DOHH2 (cell line): Measurements from ENCODE around the gene PCNX2.

Experiments used
- H3F3A ChIP-seq: fragments of 200-600 bp; sonication (generic), shearing (Covaris generic); 2 replicates; pipeline ENCODE4 v1.6.0; 2016; ENCODE audit warnings: antibody characterized with exemption, mild to moderate bottlenecking; ENCODE audit not compliant: control insufficient read depth, insufficient read depth
- H3K27ac ChIP-seq: fragments of 200-600 bp; sonication (generic); 2 replicates; pipeline ENCODE4 v1.5.1; 2014; ENCODE audit warnings: low read depth, mild to moderate bottlenecking, low read length, moderate library complexity
- H3K27me3 ChIP-seq: fragments of 200-600 bp; sonication (generic); 2 replicates; pipeline ENCODE4 v1.6.1; 2014; ENCODE audit warnings: mild to moderate bottlenecking, low read length, mixed read lengths; ENCODE audit not compliant: control insufficient read depth
- H3K36me3 ChIP-seq: fragments of 200-600 bp; sonication (generic); 2 replicates; pipeline ENCODE4 v1.6.1; 2014; ENCODE audit warnings: mild to moderate bottlenecking, low read length, moderate library complexity, mixed read lengths; ENCODE audit not compliant: control insufficient read depth
- H3K4me1 ChIP-seq: fragments of 200-600 bp; sonication (generic); 2 replicates; pipeline ENCODE4 v1.6.1; 2014; ENCODE audit warnings: mild to moderate bottlenecking, low read length, mixed read lengths; ENCODE audit not compliant: control insufficient read depth
- H3K4me2 ChIP-seq: fragments of 200-600 bp; sonication (generic); 2 replicates; pipeline ENCODE4 v1.6.0; 2014; ENCODE audit warnings: mild to moderate bottlenecking, low read length, moderate library complexity
- H3K4me3 ChIP-seq: fragments of 200-600 bp; sonication (generic); 2 replicates; pipeline ENCODE4 v1.5.1; 2014; ENCODE audit warnings: mild to moderate bottlenecking, low read length, mixed read lengths
- H3K79me2 ChIP-seq: fragments of 200-600 bp; sonication (generic); 2 replicates; pipeline ENCODE4 v1.6.1; 2014; ENCODE audit warnings: mild to moderate bottlenecking, low read length, mixed read lengths; ENCODE audit not compliant: control insufficient read depth
- H3K9me2 ChIP-seq: fragments of 200-600 bp; sonication (generic); replicated peaks from 2 replicates; pipeline ENCODE4 v1.6.1; 2014; ENCODE audit warnings: mild to moderate bottlenecking, low read length, mixed read lengths; ENCODE audit not compliant: control insufficient read depth
- H3K9me3 ChIP-seq: fragments of 200-600 bp; sonication (generic); 2 replicates; pipeline ENCODE4 v1.6.1; 2014; ENCODE audit warnings: antibody characterized with exemption, low read length, mixed read lengths; ENCODE audit not compliant: control insufficient read depth, insufficient read depth
- H4K20me1 ChIP-seq: fragments of 200-600 bp; sonication (generic); 2 replicates; pipeline ENCODE4 v1.6.0; 2014; ENCODE audit warnings: low read depth, mild to moderate bottlenecking, antibody characterized with exemption, low read length, moderate library complexity; ENCODE audit not compliant: control insufficient read depth, insufficient read depth
- CTCF ChIP-seq: fragments of 200-600 bp; sonication (generic); IDR thresholded peaks from one replicate; pipeline ENCODE4 v1.5.1; 2014; ENCODE audit warnings: antibody characterized with exemption, mild to moderate bottlenecking, low read depth, low read length; ENCODE audit not compliant: poor library complexity, severe bottlenecking
- EZH2phosphoT487 ChIP-seq: fragments of 200-600 bp; sonication (generic); IDR thresholded peaks from 2 replicates; pipeline ENCODE4 v1.6.1; 2017; ENCODE audit warnings: borderline replicate concordance, mild to moderate bottlenecking, antibody characterized with exemption, low read length, moderate library complexity, mixed read lengths

PCNX2 gene

GRCh38 chr1:233295975-233296322 lies 424 bp upstream of the PCNX2 start:
- no peaks in the 10 kb centered on the region for H3K36me3 ChIP-seq
- H3K79me2 ChIP-seq, result peaks cover 12% of the 10 kb centered on the region
- H3K4me2 ChIP-seq, result peak overlapping the region; percentile 80
- H3K4me3 ChIP-seq, result peak overlapping the region; percentile 79
- H3F3A ChIP-seq, result 0 out of 2 replicates have a peak, but pooled peaks cover 2% of the 10 kb centered on the region
- no peaks in the 10 kb centered on the region for H3K9me2 ChIP-seq
- TF ChIP-seq EZH2phosphoT487 (no peak), CTCF (no peak)
- H3K27ac ChIP-seq, result no peak overlapping the region
- no peaks in the 10 kb centered on the region for H4K20me1 ChIP-seq
- H3K4me1 ChIP-seq, result peaks cover 21% of the 10 kb centered on the region
- H3K9me3 ChIP-seq, result no peaks in the 10 kb centered on the region
- H3K27me3 ChIP-seq, result no peaks in the 10 kb centered on the region

- H3K9me3 ChIP-seq, result no peaks in the 10 kb centered on the region
- no peaks in the 10 kb centered on the region for H3K36me3 ChIP-seq
- H3K4me3 ChIP-seq, result peak overlapping the region; percentile 79
- peaks cover 21% of the 10 kb centered on the region for H3K4me1 ChIP-seq
- peak overlapping the region; percentile 80 for H3K4me2 ChIP-seq
- 0 out of 2 replicates have a peak, but pooled peaks cover 2% of the 10 kb centered on the region for H3F3A ChIP-seq
- no peaks in the 10 kb centered on the region for H4K20me1 ChIP-seq
- no peaks in the 10 kb centered on the region for H3K27me3 ChIP-seq
- TF ChIP-seq CTCF (no peak), EZH2phosphoT487 (no peak)
- peaks cover 12% of the 10 kb centered on the region for H3K79me2 ChIP-seq
- H3K9me2 ChIP-seq, result no peaks in the 10 kb centered on the region
- H3K27ac ChIP-seq, result no peak overlapping the region
These were observed 650 bp downstream of the PCNX2 start for GRCh38 chr1:233294913-233295236.

GRCh38 chr1:233293556-233294446 lies 1.7 kb downstream of the PCNX2 start:
- peaks cover 12% of the 10 kb centered on the region for H3K79me2 ChIP-seq
- no peak overlapping the region for H3K27ac ChIP-seq
- no peak overlapping the region for H3K4me3 ChIP-seq

GRCh38 chr1:233290396-233291034 lies 5.0 kb downstream of the PCNX2 start:
- no peak overlapping the region for H3K4me2 ChIP-seq
- 0 out of 2 replicates have a peak, but pooled peaks cover 2% of the 10 kb centered on the region for H3F3A ChIP-seq
- H3K79me2 ChIP-seq, result peaks cover 12% of the 10 kb centered on the region
- H3K36me3 ChIP-seq, result no peaks in the 10 kb centered on the region
- no peak overlapping the region for H3K4me3 ChIP-seq
- no peaks in the 10 kb centered on the region for H3K9me3 ChIP-seq
- no peak for TF ChIP-seq EZH2phosphoT487
- TF ChIP-seq CTCF, result no peak
- no peaks in the 10 kb centered on the region for H3K9me2 ChIP-seq
- H3K27me3 ChIP-seq, result no peaks in the 10 kb centered on the region
- no peaks in the 10 kb centered on the region for H4K20me1 ChIP-seq
- H3K27ac ChIP-seq, result no peak overlapping the region
- peaks cover 10% of the 10 kb centered on the region for H3K4me1 ChIP-seq

More at GRCh38 chr1:233293556-233294446, 1.7 kb downstream of the PCNX2 start:
- Histone ChIP-seq H3F3A (0 out of 2 replicates have a peak, but pooled peaks cover 2% of the 10 kb centered on the region), H3K9me2 (no peaks in the 10 kb centered on the region), H3K9me3 (no peaks in the 10 kb centered on the region), H3K36me3 (no peaks in the 10 kb centered on the region), H4K20me1 (no peaks in the 10 kb centered on the region), H3K27me3 (no peaks in the 10 kb centered on the region), H3K4me1 (peaks cover 21% of the 10 kb centered on the region), H3K4me2 (no peak overlapping the region)
- TF ChIP-seq EZH2phosphoT487, result no peak
